CD4-positive, alpha-beta T cell (primary cell): ENCODE data around the gene INSIG2. TPM values are rescaled to one million over a fixed set of nuclear protein-coding genes. Genes with fewer than 3 reads are reported as not detected.
A peak's percentile ranks its signal among the peaks of the same experiment; 100 is the strongest.

ENCODE experiments used
- ATAC-seq: fragments of 200-7000 bp; cut with Tn5 transposase; one replicate; pipeline ENCODE4 v1.10.0; 2022; ENCODE audit warnings: mild to moderate bottlenecking; ENCODE audit not compliant: poor library complexity
- CTCF ChIA-PET: fragments of 350-600 bp; sonication (Branson Sonifier 250); formaldehyde crosslinking; loops from one replicate; lab custom pipeline; 2021; ENCODE audit warnings: antibody characterized with exemption, inconsistent platforms; lab: Charles Lee
- POLR2A ChIA-PET: fragments of 350-600 bp; sonication (Branson Sonifier 250); formaldehyde crosslinking; loops from one replicate; lab custom pipeline; 2021; ENCODE audit warnings: antibody characterized with exemption, inconsistent platforms; lab: Charles Lee
- DNase-seq, 14 experiments: peaks; one replicate each; pipeline ENCODE4 v3.0.0-alpha.2; 2013 to 2020; ENCODE audit warnings: mixed read lengths in 2 of 14
- H3K27ac ChIP-seq, 2 donors: one replicate each; pipeline versions ENCODE4 v1.5.1 to v1.7.0; 2013; ENCODE audit warnings: low read length in 2 of 2, low read depth in 1 of 2, mild to moderate bottlenecking in 1 of 2
- H3K27me3 ChIP-seq, 2 experiments: 1 replicate in 1 of 2; 2 replicates in 1 of 2; pipeline versions ENCODE4 v1.6.1 to v1.7.0; 2013; ENCODE audit warnings: low read length in 2 of 2, control low read depth in 1 of 2, mild to moderate bottlenecking in 1 of 2, moderate library complexity in 1 of 2; ENCODE audit not compliant: insufficient read depth in 2 of 2, control insufficient read depth in 1 of 2
- H3K36me3 ChIP-seq: one replicate; pipeline ENCODE4 v1.6.1; 2013; ENCODE audit warnings: low read length, control low read depth; ENCODE audit not compliant: insufficient read depth
- H3K4me1 ChIP-seq: one replicate; pipeline ENCODE4 v1.6.1; 2013; ENCODE audit warnings: low read length, control low read depth; ENCODE audit not compliant: insufficient read depth
- H3K4me3 ChIP-seq: one replicate; pipeline ENCODE4 v1.5.1; 2013; ENCODE audit warnings: mild to moderate bottlenecking, low read length, moderate library complexity
- H3K9me3 ChIP-seq, 2 experiments: 1 replicate in 1 of 2; 2 replicates in 1 of 2; pipeline versions ENCODE4 v1.6.1 to v1.7.0; 2013; ENCODE audit warnings: low read length in 2 of 2, mild to moderate bottlenecking in 2 of 2, control low read depth in 1 of 2, moderate library complexity in 1 of 2; ENCODE audit not compliant: control insufficient read depth in 1 of 2, insufficient read depth in 1 of 2
- H3K27ac Mint-ChIP-seq: one replicate; pipeline ENCODE4 v1.8.0; 2020; ENCODE audit warnings: mixed read lengths
- H3K27me3 Mint-ChIP-seq: one replicate; pipeline ENCODE4 v1.8.0; 2021; ENCODE audit warnings: mixed read lengths
- H3K36me3 Mint-ChIP-seq: one replicate; pipeline ENCODE4 v1.8.0; 2021; ENCODE audit warnings: low read depth, mixed read lengths
- H3K4me1 Mint-ChIP-seq: one replicate; pipeline ENCODE4 v1.8.0; 2021; ENCODE audit warnings: low read depth, mixed read lengths
- H3K4me3 Mint-ChIP-seq: one replicate; pipeline ENCODE4 v1.8.0; 2020; ENCODE audit warnings: mild to moderate bottlenecking, mixed read lengths
- H3K9me3 Mint-ChIP-seq: one replicate; pipeline ENCODE4 v1.8.0; 2020; ENCODE audit warnings: mixed read lengths
- intact Hi-C, 2 experiments: fragments of 100-400 bp; cut with DNase I in 1 of 2; cut with micrococcal nuclease in 1 of 2; formaldehyde crosslinking; loops; one replicate each; pipeline versions ENCODE4 v1.15.1 to v1.9.0; 2023 to 2025; cut with DNase I, micrococcal nuclease
- total RNA-seq, 174 experiments: library from RNA in 2 of 174; stranded (reverse) in 2 of 174; gene quantifications; one replicate each; pipeline ENCODE4 v1.2.3 and lab custom pipeline; 2021 to 2026
- TF ChIP-seq, protein P1 (sequence below): fragments of 200-600 bp; IDR thresholded peaks from one replicate; pipeline ENCODE4 v1.8.0; 2022; ENCODE audit warnings: antibody characterized with exemption, mild to moderate bottlenecking

Gene INSIG2
- total RNA-seq, 2 experiments from 2014 or later = 7.3 to 7.7 TPM

DNA sequence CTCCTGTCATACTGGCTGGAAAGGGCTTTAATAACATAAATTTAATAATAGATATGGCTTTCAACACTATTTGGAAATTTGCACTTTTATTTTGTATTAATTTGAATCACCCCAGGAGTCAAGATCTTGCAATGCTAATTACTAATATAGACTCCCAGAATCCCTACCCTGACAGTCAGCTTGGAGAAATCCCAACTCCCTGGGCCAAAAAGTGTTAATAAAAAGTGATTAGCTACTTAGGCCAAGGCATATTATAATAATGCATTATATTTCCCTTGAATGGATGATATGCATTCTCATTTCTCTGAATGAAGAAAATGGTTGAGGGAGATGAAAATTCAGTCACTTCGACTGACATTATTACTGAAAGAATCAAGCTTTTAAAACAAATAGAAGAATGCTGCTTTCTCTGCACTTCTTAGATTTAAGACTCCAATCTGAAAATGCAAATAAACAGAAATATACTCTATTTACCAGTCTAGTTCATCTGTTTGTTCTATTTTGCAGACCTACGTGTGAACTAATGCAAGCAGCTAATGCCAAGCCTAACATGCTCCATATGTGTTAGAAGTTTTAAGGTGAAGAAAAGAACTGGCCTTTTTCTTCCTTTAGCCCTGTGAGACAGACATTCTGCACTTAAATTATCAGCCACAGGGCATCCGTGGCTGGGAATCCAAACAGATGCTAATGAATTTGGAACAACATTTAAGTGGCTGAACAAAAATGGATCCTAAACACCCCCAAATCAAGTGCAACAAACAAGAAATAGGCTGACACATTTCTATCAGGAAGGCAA, 33.9 kb upstream of the INSIG2 start:
- Mint-ChIP-seq H3K36me3 (no peaks in the 10 kb centered on the region), H3K27ac (no peak overlapping the region), H3K4me1 (no peaks in the 10 kb centered on the region), H3K27me3 (peaks cover 61% of the 10 kb centered on the region), H3K4me3 (no peak overlapping the region), H3K9me3 (no peaks in the 10 kb centered on the region)
- POLR2A ChIA-PET = no interaction called here
- TF ChIP-seq, protein P1, sequence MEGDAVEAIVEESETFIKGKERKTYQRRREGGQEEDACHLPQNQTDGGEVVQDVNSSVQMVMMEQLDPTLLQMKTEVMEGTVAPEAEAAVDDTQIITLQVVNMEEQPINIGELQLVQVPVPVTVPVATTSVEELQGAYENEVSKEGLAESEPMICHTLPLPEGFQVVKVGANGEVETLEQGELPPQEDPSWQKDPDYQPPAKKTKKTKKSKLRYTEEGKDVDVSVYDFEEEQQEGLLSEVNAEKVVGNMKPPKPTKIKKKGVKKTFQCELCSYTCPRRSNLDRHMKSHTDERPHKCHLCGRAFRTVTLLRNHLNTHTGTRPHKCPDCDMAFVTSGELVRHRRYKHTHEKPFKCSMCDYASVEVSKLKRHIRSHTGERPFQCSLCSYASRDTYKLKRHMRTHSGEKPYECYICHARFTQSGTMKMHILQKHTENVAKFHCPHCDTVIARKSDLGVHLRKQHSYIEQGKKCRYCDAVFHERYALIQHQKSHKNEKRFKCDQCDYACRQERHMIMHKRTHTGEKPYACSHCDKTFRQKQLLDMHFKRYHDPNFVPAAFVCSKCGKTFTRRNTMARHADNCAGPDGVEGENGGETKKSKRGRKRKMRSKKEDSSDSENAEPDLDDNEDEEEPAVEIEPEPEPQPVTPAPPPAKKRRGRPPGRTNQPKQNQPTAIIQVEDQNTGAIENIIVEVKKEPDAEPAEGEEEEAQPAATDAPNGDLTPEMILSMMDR = no peak
- DNase-seq (no peak), ATAC-seq (no peak)
- Histone ChIP-seq H3K9me3 (no peaks in the 10 kb centered on the region), H3K27me3 (peaks cover 6 to 14% of the 10 kb centered on the region in 2 experiments), H3K27ac (no peak overlapping the region), H3K4me1 (no peaks in the 10 kb centered on the region), H3K36me3 (no peaks in the 10 kb centered on the region), H3K4me3 (no peak overlapping the region)
- CTCF ChIA-PET = no interaction called here
- intact Hi-C loops = no loop called here

GRCh38 chr2:118055512-118056164, 32.6 kb upstream of the INSIG2 start:
- no peak overlapping the region for H3K4me3 Mint-ChIP-seq
- peaks cover 8% of the 10 kb centered on the region for H3K4me1 Mint-ChIP-seq
- intact Hi-C loops = no loop called here
- Histone ChIP-seq H3K4me3 (no peak overlapping the region), H3K27me3 (peaks cover 0 to 14% of the 10 kb centered on the region in 2 experiments), H3K27ac (no peak overlapping the region), H3K4me1 (no peaks in the 10 kb centered on the region), H3K9me3 (no peaks in the 10 kb centered on the region), H3K36me3 (no peaks in the 10 kb centered on the region)
- TF ChIP-seq, protein P1 = no peak
- ChIA-PET CTCF (no interaction called here), POLR2A (no interaction called here)
- DNase-seq (peak in 1 of 14 experiments; percentile 18), ATAC-seq (no peak)
- H3K27me3 Mint-ChIP-seq = peaks cover 53% of the 10 kb centered on the region
- H3K27ac Mint-ChIP-seq = no peak overlapping the region
- no peaks in the 10 kb centered on the region for H3K9me3 Mint-ChIP-seq
- no peaks in the 10 kb centered on the region for H3K36me3 Mint-ChIP-seq

DNA sequence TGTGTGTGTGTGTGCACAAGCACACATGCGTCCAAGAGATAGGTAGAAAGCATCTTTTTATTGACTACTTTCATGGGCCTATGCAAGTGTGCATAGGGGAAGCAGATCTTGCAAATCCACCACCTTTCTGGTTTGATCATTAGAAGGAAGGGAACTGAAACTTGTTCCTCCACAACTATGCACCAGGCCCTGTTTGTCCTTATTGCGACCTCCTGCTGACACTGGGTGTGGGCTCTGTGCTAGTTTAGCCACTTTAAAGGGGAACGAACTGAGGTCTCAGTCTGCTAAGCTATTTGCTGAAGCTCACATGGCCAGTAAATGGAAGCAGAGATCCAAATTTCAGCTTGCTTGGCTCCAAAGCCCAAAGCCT, 32.1 kb upstream of the INSIG2 start:
- POLR2A ChIA-PET = no interaction called here
- CTCF ChIA-PET = no interaction called here
- H3K27ac ChIP-seq = no peak overlapping the region
- H3K4me1 Mint-ChIP-seq = peaks cover 8% of the 10 kb centered on the region
- H3K27me3 Mint-ChIP-seq = peaks cover 53% of the 10 kb centered on the region
- H3K9me3 Mint-ChIP-seq = no peaks in the 10 kb centered on the region
- H3K4me1 ChIP-seq = no peaks in the 10 kb centered on the region
- ATAC-seq (no peak), DNase-seq (peak in 3 of 14 experiments; percentile 18 to 46 (median 34))
- peaks cover 0 to 14% of the 10 kb centered on the region in 2 experiments for H3K27me3 ChIP-seq
- no peak overlapping the region for H3K4me3 ChIP-seq
- H3K36me3 ChIP-seq = no peaks in the 10 kb centered on the region
- H3K9me3 ChIP-seq = no peaks in the 10 kb centered on the region
- no peak overlapping the region for H3K4me3 Mint-ChIP-seq
- H3K36me3 Mint-ChIP-seq = no peaks in the 10 kb centered on the region
- TF ChIP-seq, protein P1 = no peak
- intact Hi-C loops = no loop called here
- H3K27ac Mint-ChIP-seq = no peak overlapping the region
